Liver (tissue), 3 donors: ENCODE measurements around the gene TBC1D10B.

ENCODE experiments used
- ATF3 ChIP-seq: IDR thresholded peaks from 2 replicates; pipeline ENCODE4 v1.6.1; 2016; ENCODE audit warnings: antibody characterized with exemption
- CTCF ChIP-seq: fragments of 150-350 bp; IDR thresholded peaks from 2 replicates; pipeline ENCODE4 v1.5.1; 2017; ENCODE audit warnings: improper control_type of control experiment, low read depth, low read length; ENCODE audit not compliant: missing input control
- FOXA2 ChIP-seq: IDR thresholded peaks from 2 replicates; pipeline ENCODE4 v1.6.1; 2016; ENCODE audit warnings: antibody characterized with exemption
- NR2F2 ChIP-seq: IDR thresholded peaks from 2 replicates; pipeline ENCODE4 v1.6.1; 2016; ENCODE audit warnings: antibody characterized with exemption
- RAD21 ChIP-seq, 2 donors: IDR thresholded peaks; 2 replicates each; pipeline ENCODE4 v1.6.1; 2016; ENCODE audit warnings: antibody characterized with exemption in 2 of 2, mild to moderate bottlenecking in 2 of 2
- SP1 ChIP-seq: IDR thresholded peaks from 2 replicates; pipeline ENCODE4 v1.6.1; 2018; ENCODE audit warnings: antibody characterized with exemption, mild to moderate bottlenecking
- YY1 ChIP-seq: IDR thresholded peaks from 2 replicates; pipeline ENCODE4 v1.6.1; 2016; ENCODE audit warnings: antibody characterized with exemption, mild to moderate bottlenecking
- donor health status: healthy.
- donor health status: healthy.

DNA sequence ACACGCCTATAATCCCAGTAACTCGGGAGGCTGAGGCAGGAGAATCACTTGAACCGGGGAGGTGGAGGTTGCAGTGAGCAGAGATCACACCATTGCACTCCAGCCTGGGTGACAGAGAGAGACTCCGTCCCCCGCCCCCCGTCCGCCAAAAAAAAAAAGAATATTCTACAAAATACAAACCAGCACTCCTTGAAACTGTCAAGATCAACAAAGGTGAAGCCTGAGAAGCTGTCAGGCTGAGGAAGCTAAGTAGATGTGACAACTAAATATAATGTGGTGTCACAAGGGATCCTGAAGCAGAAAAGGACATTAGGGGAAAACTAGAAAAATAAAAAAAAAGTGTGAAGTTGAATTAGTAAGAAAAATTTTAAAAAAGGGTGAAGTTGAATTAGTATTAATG lies 21.4 kb downstream of the TBC1D10B start:
- TF ChIP-seq ATF3 (no peak), YY1 (no peak), NR2F2 (no peak), SP1 (no peak), CTCF (no peak), FOXA2 (no peak), RAD21 (IDR thresholded peaks at IDR 0.05) (no peak)
